GM19467 (cell line): Measurements from ENCODE around the gene LENG9.

Experiments
- ATAC-seq: cut with Tn5 transposase; IDR thresholded peaks from one replicate; pipeline ENCODE4 v1.9.1; 2021; ENCODE audit warnings: mild to moderate bottlenecking, moderate library complexity; ENCODE audit not compliant: unreplicated experiment

LENG9 gene

GRCh38 chr19:54444737-54445136, 18.8 kb downstream of the LENG9 start:
- ATAC-seq = no peak

DNA sequence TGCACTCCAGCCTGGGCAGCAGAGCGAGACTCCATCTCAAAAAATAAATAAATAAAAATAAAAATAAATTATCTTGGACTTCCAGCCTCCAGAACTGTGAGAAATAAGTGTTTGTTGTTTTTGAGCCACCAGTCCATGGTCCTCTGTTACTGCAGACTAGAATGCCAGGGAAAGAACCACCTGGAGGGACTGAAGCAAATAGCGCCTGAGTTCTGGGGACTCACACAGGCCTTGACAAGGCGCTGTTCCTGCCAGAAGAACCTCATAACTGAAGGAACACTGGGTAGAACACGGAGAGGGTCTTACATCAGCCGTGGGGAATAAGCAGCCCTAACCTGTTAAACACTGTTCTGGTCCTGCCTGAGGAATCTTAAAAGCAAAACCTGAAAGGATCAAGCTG, 22.9 kb downstream of the LENG9 start:
- no peak for ATAC-seq

DNA sequence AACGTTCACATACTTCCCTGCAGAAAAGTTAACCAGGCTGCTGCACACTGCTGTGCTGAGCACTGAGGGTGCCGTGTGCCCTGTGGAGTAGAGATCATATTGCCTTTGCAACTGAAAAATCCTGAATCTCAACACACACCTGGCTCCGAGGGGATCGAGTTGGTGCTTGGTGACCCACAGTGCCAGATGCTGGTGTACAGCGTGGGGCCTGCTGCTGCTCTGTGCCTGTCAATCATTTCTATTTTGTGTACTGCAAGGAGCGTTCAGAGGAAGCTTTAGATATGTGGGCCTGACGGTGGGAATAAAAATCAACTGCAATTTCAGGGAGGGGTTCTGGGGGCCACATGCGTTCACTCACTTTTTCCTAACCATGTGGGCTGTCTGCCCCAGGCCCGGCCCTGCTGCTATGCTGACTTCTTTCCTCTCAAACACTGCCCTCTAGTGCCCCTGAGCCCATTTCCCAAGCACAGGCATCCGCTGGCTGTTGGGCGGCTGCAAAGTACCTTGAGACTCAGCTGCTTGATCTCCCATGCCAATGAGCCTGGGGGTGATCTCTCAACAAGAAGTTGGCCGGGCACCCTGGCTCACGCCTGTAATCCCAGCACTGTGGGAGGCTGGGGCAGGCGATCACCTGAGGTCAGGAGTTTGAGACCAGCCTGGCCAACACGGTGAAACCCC, 24.3 kb downstream of the LENG9 start:
- ATAC-seq = no peak

GRCh38 chr19:54436628-54437252, 26.8 kb downstream of the LENG9 start:
- no peak for ATAC-seq

DNA sequence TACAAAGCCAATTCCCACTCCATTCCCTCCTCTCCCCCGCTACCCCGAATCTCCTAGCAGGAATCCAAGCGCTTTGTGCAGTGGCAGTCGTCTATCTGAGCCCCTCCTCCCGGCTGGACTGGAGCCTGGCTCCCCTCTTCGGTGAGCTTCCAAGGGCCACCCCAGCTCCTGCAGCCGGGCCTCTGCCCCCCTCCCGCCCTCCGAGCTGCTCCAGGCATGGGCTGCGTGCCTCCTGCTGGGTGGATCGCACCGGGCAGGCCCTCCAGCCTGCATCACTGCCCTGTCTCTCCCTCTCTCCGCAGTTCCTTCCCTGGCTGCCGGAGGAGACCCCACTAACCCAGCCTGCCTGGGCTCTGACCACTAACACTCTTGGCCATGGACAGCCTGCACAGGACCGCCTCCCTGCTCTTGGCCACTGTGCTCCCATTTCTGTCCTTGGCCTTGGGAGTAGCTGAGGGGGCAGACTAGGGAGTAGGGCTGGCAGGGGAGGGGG, 27.5 kb downstream of the LENG9 start:
- ATAC-seq = no peak

GRCh38 chr19:54435551-54436016, 28.0 kb downstream of the LENG9 start:
- ATAC-seq = no peak

- no peak for ATAC-seq
Measured at GRCh38 chr19:54434873-54435214, 28.7 kb downstream of the LENG9 start.

GRCh38 chr19:54434112-54434872, 29.3 kb downstream of the LENG9 start:
- ATAC-seq = no peak

DNA sequence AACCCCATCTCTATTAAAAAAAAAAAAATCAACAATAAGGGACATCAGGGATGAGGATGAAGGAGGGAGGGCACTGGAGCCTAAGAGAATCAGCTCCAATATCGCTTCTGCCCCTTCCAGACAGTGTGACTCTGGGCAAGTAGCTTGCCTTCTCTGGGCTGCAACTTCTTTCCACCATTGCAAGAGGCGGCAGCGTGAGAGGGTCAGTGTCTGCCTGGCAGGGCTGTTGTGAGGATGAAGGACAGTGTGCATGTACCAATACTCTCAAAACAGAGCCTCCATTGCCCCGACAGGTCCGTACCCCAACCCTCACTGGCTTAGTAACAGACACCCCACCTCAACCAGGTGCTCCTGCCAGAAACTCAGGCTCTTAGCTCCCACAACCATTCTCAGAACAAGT, 29.9 kb downstream of the LENG9 start:
- no peak for ATAC-seq

DNA sequence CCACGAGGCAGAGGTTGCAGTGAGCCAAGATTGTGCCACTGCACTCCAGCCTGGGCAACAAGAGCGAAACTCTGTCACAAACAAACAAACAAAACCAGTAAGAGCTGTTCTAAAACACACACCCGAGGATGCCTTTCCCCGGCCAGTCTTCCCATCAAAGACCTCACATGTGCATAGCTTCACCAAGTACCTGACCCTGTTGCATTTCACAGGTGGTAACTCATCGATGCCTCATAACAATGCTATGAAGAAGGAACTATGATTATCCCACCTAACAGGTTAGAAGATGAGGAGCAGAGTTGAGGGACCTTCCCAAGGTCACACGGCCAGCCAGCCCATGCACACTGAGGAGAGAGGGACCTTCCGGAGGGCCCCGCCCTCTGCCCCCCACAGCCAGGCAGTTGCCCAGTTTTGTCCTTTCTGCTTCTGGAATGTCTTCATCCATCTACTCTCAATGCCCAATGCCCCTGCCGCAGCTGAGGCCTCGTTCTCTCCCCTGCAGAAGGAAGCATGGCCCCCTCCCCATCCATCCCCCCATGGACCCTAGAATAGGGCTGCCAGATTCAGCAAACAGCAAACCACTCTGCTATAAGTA, 31.3 kb downstream of the LENG9 start:
- ATAC-seq = no peak

DNA sequence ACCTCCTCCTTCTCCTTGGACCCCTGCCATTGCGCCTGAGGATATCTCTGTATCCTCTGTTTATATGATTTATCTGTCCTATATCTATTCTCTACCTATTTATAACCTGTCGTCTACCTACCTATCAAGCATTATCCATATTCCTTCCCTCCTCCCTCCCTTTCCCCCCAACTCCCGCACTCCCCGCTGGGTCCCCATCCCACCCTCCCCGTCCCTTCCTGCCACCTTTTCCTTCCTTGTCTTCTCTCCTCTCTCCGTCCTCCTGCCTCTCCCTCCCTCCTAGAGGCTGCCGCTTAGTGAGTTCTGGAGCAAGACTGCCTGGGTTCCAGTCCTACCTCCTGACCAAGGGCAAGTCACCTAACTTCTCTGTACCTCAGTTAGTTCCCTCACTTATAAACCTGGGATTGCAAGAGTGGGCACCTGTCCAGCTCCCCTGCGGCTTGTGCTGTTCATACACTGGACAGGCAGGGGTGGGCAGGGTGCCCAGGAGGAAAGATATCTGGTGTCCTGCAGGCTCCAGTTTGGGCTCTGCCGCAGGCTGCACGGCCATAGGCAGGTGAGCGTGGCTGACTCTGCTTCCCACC, 32.2 kb downstream of the LENG9 start:
- no peak for ATAC-seq

GRCh38 chr19:54430306-54431254, 33.0 kb downstream of the LENG9 start:
- no peak for ATAC-seq

GRCh38 chr19:54429545-54430227, 33.9 kb downstream of the LENG9 start:
- no peak for ATAC-seq

DNA sequence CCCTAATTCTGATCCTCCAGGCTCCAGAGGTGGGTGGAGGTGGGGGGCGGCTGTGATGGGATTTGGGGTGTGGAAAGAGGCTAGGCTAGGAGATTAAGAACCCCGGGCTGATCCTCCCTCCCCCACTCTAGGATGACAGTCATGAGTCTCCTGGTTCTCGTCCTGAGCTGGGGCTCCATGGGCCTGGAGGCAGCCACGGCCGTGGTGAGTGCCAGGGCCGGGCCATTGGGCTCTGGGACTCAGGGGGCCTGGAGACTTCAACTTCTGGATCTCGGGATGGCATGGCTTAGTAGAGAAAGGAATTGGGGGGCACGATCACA, 34.4 kb downstream of the LENG9 start:
- ATAC-seq = no peak

DNA sequence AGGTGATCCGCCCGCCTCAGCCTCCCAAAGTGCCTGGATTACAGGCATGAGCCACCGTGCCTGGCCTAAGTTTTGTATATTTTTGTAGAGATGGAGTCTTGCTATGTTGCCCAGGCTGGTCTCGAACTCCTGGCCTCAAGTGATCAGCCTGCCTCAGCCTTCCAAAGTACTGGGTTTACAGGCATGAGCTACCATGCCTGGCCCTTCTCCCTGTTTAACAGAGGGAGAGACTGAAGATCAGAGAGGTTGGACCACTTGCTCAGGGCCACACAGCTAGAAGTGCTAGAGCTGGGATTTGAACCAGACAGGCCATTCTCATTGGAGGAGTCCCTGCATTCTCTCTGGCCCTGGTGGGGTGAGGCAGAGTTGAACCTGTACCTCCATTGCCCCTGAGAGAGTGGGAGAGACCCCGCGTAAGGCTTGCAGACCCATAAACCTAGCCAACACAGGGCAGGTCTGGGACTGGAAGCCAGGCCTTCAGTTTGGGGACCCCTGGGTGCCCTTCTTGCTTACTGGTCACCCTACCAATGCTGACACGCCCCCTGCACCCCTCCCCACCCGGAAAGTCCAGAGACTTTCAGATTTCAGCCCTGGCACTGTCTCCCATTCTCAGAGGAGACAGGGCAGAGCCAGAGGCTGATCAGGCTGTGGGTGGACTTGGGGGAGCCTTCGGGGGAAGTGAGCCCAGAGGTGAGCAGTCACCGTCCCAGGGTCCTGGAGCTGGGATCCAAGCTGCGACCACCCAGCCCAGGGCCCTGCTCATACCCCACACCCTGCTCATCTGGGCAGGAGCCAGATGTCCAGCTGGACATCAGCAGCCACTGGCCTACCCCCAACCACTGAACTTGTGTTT, 35.0 kb downstream of the LENG9 start:
- no peak for ATAC-seq

DNA sequence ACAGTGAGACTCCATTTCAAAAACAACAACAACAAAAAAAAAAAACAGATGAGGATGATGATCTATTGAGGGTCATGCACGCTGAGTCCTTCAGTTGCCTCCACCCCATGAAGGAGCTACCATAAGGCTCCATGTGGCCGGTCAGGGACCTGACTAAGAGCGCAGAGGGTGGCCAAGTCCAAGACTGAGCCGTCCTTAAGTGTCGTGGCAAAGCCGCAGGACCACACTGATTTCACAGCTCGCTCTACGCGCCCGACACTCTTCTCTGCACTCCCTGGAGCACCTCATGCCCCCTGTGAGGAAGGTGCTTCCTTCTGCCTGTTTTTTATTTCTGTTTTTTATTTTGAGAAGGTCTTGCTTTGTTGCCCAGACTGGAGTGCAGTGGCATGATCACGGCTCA, 36.0 kb downstream of the LENG9 start:
- no peak for ATAC-seq

DNA sequence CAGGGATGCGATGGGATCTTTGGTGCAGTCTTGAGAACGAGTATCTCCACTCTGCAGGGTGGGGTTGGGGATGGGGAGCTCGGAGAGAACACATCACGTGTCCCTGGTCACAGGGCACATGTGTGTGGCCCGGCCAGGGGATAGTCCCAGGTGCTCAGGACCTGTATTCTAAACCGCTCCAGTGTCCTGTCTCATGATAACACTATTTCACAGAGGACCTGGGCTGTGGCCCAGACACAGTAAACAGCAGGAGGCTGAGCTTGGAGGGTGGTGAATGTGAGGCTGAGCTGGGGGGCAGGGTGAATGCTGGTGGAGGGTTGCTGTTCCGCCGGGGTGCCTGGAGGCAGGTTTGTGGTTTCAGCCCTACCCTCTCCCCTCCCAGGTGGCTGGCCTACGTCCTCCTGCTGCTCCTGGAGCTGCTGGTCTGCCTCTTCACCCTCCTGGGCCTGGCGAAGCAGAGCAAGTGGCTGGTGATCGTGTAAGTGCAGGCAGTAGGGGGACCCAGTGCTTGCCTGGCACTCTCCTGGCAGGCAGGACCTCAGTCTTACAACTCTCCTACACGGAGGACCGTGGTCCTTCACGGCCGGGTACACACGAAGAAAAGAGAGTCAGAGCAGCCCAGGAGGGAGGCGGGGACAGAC, 37.2 kb downstream of the LENG9 start:
- ATAC-seq = no peak

DNA sequence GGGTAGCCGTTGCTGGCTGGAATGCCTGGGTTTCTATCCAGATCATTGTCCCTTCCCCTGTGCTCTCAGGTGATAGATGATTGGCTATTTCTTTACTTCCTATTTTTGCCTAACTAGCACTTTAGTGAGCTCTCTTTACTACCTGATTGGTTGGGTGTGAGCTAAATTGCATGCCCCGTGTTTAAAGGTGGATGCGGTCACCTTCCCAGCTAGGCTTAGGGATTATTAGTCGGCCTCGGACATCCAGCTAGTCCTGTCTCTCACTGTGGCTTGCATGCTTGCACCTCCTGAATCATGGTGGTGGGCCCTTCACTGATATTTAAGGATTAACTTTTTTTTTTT, 38.2 kb downstream of the LENG9 start:
- no peak for ATAC-seq
